ENCODE measurements around the gene SPIB. TPM values are rescaled to one million over a fixed set of nuclear protein-coding genes. Genes with fewer than 3 reads are reported as not detected.

The SPIB gene
- total RNA-seq (1 to 10 TPM in 1 of 4 donors, not detected in 3; 3.0 TPM), polyA plus RNA-seq (10 to 100 TPM; 22.8 to 58.1 (median 44.6) TPM)

- no peak within 1 kb of the TSS for H3K4me3 ChIP-seq
- no peak within 1 kb of the TSS for H3K27ac ChIP-seq
Observed at GRCh38 chr19:50418176-50419021, at the start of gene SPIB. Gene SPIB (plus strand): TSS chr19:50418938. CDS start chr19:50418963, 25 bp downstream.

GRCh38 chr19:50371914-50372475 is 46.7 kb upstream of the SPIB start:
- 85 to 87% methylated on average over 10 of the region's 10 CpGs for WGBS, 2 donors
- H3K27ac ChIP-seq: no peak overlapping the region
- DNase-seq: no peak
- H3K36me3 ChIP-seq: no peaks in the 10 kb centered on the region
- H3K4me3 ChIP-seq: no peak overlapping the region
- intact Hi-C loops (cut with DNase I): no loop called here
- peaks cover 0 to 15% (median 7%) of the 10 kb centered on the region in 4 donors for H3K4me1 ChIP-seq
- no peaks in the 10 kb centered on the region for H3K27me3 ChIP-seq
- no peaks in the 10 kb centered on the region for H3K9me3 ChIP-seq
- no peak for TF ChIP-seq POLR2AphosphoS5 (IDR thresholded peaks at IDR 0.05)
- TF ChIP-seq EP300 (IDR thresholded peaks at IDR 0.05): no peak
- TF ChIP-seq CTCF (IDR thresholded peaks at IDR 0.05): no peak
- TF ChIP-seq POLR2A (IDR thresholded peaks at IDR 0.05): no peak

More at GRCh38 chr19:50418176-50419021, at the start of gene SPIB:
- no peak for DNase-seq
- H3K9me3 ChIP-seq: no peaks in the 10 kb centered on the region
- intact Hi-C loops (cut with DNase I): no loop called here
- 8 to 22% methylated on average over 34 of the region's 34 CpGs for WGBS, 2 donors
- H3K4me1 ChIP-seq: peaks cover 0 to 9% (median 7%) of the 10 kb centered on the region in 4 donors
- H3K36me3 ChIP-seq: no peaks in the 10 kb centered on the region
- peaks cover 19 to 68% (median 59%) of the 10 kb centered on the region in 3 donors for H3K27me3 ChIP-seq
- TF ChIP-seq EP300 (IDR thresholded peaks at IDR 0.05) (no peak), POLR2A (IDR thresholded peaks at IDR 0.05) (no peak), POLR2AphosphoS5 (IDR thresholded peaks at IDR 0.05) (no peak), CTCF (IDR thresholded peaks at IDR 0.05) (no peak)

- peaks cover 27 to 42% (median 41%) of the 10 kb centered on the region in 4 donors for H3K36me3 ChIP-seq
- peak within 1 kb of the TSS; percentile 65 to 99 (median 93) for H3K4me3 ChIP-seq
- H3K27ac ChIP-seq: peak within 1 kb of the TSS; percentile 92 to 100 (median 99)
- H3K4me1 ChIP-seq: peaks cover 0 to 17% (median 9%) of the 10 kb centered on the region in 4 donors
- intact Hi-C loops (cut with DNase I): loop anchor here (2.0 to 5.0 kb wide), 2 partner anchors 100 to 426 kb away; partner anchors contain the start of genes EMC10 and GARIN5A
- no peaks in the 10 kb centered on the region for H3K27me3 ChIP-seq
- DNase-seq: peak; percentile 98
- TF ChIP-seq EP300 (IDR thresholded peaks at IDR 0.05): peak in 1 of 4 donors; percentile 70
- TF ChIP-seq CTCF (IDR thresholded peaks at IDR 0.05): no peak
- peak; percentile 82 to 85 for TF ChIP-seq POLR2A (IDR thresholded peaks at IDR 0.05)
- TF ChIP-seq POLR2AphosphoS5 (IDR thresholded peaks at IDR 0.05): peak; percentile 94 to 98 (median 96)
- H3K9me3 ChIP-seq: no peaks in the 10 kb centered on the region
- WGBS, 2 donors: 1 to 2% methylated on average over 67 of the region's 67 CpGs
Observed at GRCh38 chr19:50376166-50377050, 42.3 kb upstream of the SPIB start, which contains the start of gene NR1H2. Gene NR1H2 (plus strand): TSS chr19:50376457. CDS start chr19:50377606, 1,149 bp downstream.

GRCh38 chr19:50377051-50377461 is 41.7 kb upstream of the SPIB start:
- H3K9me3 ChIP-seq: no peaks in the 10 kb centered on the region
- H3K4me3 ChIP-seq: peak overlapping the region; percentile 65 to 99 (median 93)
- peak; percentile 67 for DNase-seq
- TF ChIP-seq POLR2A (IDR thresholded peaks at IDR 0.05) (no peak), CTCF (IDR thresholded peaks at IDR 0.05) (no peak)
- H3K4me1 ChIP-seq: peaks cover 0 to 17% (median 9%) of the 10 kb centered on the region in 4 donors
- H3K27me3 ChIP-seq: no peaks in the 10 kb centered on the region
- peaks cover 27 to 48% (median 47%) of the 10 kb centered on the region in 4 donors for H3K36me3 ChIP-seq
- intact Hi-C loops (cut with DNase I): loop anchor here (2.0 to 5.0 kb wide), 2 partner anchors 100 to 425 kb away; partner anchors contain the start of genes EMC10 and GARIN5A
- peak overlapping the region; percentile 92 to 100 (median 99) for H3K27ac ChIP-seq
- WGBS, 2 donors: 44 to 55% methylated on average over 7 of the region's 7 CpGs

All from sigmoid colon (tissue), 7 donors.